AG09319 (cell line): ENCODE results near the gene FERD3L.

Experiments
- DNase-seq: peaks from one replicate; pipeline ENCODE4 v3.0.0-alpha.2; 2010; ENCODE audit warnings: low read depth; ENCODE audit errors: extremely low read depth
- TF ChIP-seq, protein P1 (sequence below): IDR thresholded peaks from 2 replicates; pipeline ENCODE4 v1.5.1; 2011; ENCODE audit warnings: low read depth, mild to moderate bottlenecking, inconsistent platforms, low read length, moderate library complexity

FERD3L gene

GRCh38 chr7:19104811-19105210, 40.4 kb downstream of the FERD3L start:
- no peak for DNase-seq
- TF ChIP-seq, protein P1, sequence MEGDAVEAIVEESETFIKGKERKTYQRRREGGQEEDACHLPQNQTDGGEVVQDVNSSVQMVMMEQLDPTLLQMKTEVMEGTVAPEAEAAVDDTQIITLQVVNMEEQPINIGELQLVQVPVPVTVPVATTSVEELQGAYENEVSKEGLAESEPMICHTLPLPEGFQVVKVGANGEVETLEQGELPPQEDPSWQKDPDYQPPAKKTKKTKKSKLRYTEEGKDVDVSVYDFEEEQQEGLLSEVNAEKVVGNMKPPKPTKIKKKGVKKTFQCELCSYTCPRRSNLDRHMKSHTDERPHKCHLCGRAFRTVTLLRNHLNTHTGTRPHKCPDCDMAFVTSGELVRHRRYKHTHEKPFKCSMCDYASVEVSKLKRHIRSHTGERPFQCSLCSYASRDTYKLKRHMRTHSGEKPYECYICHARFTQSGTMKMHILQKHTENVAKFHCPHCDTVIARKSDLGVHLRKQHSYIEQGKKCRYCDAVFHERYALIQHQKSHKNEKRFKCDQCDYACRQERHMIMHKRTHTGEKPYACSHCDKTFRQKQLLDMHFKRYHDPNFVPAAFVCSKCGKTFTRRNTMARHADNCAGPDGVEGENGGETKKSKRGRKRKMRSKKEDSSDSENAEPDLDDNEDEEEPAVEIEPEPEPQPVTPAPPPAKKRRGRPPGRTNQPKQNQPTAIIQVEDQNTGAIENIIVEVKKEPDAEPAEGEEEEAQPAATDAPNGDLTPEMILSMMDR: no peak

DNA sequence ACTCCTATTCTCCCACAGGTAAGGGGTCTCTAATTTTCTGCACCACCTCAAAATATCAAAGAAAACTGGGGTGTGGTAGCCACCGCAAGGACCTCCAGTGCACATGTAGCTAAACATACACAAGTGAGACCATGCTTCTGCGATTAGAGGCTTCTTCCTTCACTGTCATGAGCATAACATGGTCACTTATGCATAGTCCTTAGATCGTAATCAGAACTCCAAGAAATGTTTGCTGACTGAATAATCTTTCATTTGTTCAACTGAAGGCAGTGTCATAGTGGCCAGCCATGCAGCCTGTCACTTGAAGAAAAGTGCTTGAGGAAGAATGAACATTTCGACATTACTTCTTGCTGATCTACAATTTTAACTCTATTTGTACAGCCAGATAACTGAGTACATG, 42.3 kb downstream of the FERD3L start:
- TF ChIP-seq, protein P1: no peak
- DNase-seq: no peak

GRCh38 chr7:19101909-19102308, 43.3 kb downstream of the FERD3L start:
- TF ChIP-seq, protein P1: no peak
- DNase-seq: no peak

DNA sequence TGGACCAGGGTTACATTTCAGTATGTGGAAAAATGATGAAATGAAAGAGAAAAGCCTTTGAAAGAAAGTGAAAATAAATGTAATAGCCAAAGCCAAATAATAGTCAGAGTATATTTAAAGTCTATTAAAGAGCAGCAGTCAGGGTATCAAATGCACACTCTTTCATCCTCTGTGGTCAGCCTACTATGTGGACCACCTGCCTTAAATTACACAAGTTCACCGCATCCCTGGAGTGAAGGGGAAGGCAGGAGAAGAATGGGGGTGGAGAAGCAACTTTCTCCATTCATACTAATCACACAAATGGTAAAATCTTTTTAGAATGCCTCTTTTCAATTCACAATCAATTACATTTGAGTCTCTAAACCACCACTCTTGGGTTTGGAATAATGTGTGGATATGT, 43.7 kb downstream of the FERD3L start:
- no peak for DNase-seq
- TF ChIP-seq, protein P1: no peak

GRCh38 chr7:19099924-19100323, 45.3 kb downstream of the FERD3L start:
- TF ChIP-seq, protein P1: no peak
- DNase-seq: no peak

GRCh38 chr7:19099194-19099593, 46.0 kb downstream of the FERD3L start:
- TF ChIP-seq, protein P1: no peak
- DNase-seq: no peak

- TF ChIP-seq, protein P1: no peak
- no peak for DNase-seq
Measured at GRCh38 chr7:19098510-19098909, 46.7 kb downstream of the FERD3L start.
